C4-2B (cell line): ENCODE data around the gene PDE4A.

Source experiments
- CTCF ChIP-seq: fragments of 450-650 bp; conservative IDR thresholded peaks from 2 replicates; pipeline ENCODE4 v1.5.1; 2017; ENCODE audit warnings: mild to moderate bottlenecking
- ZFX ChIP-seq: fragments of 450-650 bp; IDR thresholded peaks from 2 replicates; pipeline ENCODE4 v1.6.1; 2017

DNA sequence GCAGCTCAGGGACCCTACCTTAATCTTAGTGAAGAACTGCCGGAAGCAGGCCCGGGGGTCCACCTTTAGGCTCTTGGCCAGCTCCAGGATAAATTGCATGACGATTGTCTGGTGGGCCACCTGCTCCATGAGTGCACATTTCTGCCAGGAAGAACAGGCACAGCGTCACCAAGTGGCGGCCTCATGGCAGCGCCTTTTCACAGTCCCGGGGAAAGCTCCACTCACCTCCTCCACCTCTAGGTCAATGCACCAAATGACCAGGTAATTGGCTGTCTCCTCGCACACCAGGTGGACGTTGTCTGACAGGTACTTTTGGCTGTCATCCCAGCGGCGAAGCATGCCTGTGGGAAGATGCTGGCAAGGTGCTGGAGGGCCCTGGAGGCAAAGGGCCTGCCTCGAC is 25.3 kb upstream of the PDE4A start:
- TF ChIP-seq CTCF (no peak), ZFX (no peak)
